ENCODE data around the gene AK8.
A peak's percentile ranks its signal among the peaks of the same experiment; 100 is the strongest.

Gene AK8

GRCh38 chr9:132770770-132771310, 107.2 kb downstream of the AK8 start:
- DNase-seq (ENCODE audit: low spot score), result no peak

GRCh38 chr9:132769906-132770769, 107.9 kb downstream of the AK8 start:
- DNase-seq (ENCODE audit: low spot score), result peak; percentile 84

GRCh38 chr9:132768932-132769905, 108.9 kb downstream of the AK8 start:
- DNase-seq (ENCODE audit: low spot score), result peak; percentile 81

GRCh38 chr9:132763574-132763973, 114.5 kb downstream of the AK8 start:
- DNase-seq (ENCODE audit: low spot score), result no peak

- DNase-seq (ENCODE audit: low spot score), result no peak
Measured at GRCh38 chr9:132762896-132763295, 115.2 kb downstream of the AK8 start.

- no peak for DNase-seq (ENCODE audit: low spot score)
Measured at GRCh38 chr9:132761602-132762001, 116.5 kb downstream of the AK8 start.

- no peak for DNase-seq (ENCODE audit: low spot score)
Measured at GRCh38 chr9:132760057-132760456, 118.0 kb downstream of the AK8 start.

GRCh38 chr9:132757016-132757415, 121.1 kb downstream of the AK8 start:
- no peak for DNase-seq (ENCODE audit: low spot score)

- DNase-seq (ENCODE audit: low spot score), result no peak
Measured at GRCh38 chr9:132756214-132756845, 121.8 kb downstream of the AK8 start.

- DNase-seq (ENCODE audit: low spot score), result no peak
Measured at GRCh38 chr9:132755096-132755495, 123.0 kb downstream of the AK8 start.

- no peak for DNase-seq (ENCODE audit: low spot score)
Measured at GRCh38 chr9:132754236-132754635, 123.8 kb downstream of the AK8 start.

GRCh38 chr9:132753593-132753880, 124.5 kb downstream of the AK8 start:
- DNase-seq (ENCODE audit: low spot score), result no peak

GRCh38 chr9:132752877-132753592, 125.0 kb downstream of the AK8 start:
- no peak for DNase-seq (ENCODE audit: low spot score)

GRCh38 chr9:132750668-132751067, 127.4 kb downstream of the AK8 start:
- peak; percentile 34 for DNase-seq (ENCODE audit: low spot score)

GRCh38 chr9:132749306-132749705, 128.8 kb downstream of the AK8 start:
- peak; percentile 57 for DNase-seq (ENCODE audit: low spot score)

GRCh38 chr9:132748450-132748849, 129.6 kb downstream of the AK8 start:
- DNase-seq (ENCODE audit: low spot score), result no peak

GRCh38 chr9:132745756-132746709, 132.1 kb downstream of the AK8 start:
- DNase-seq (ENCODE audit: low spot score), result peak; percentile 51

GRCh38 chr9:132744881-132745755, 133.0 kb downstream of the AK8 start:
- peak; percentile 68 for DNase-seq (ENCODE audit: low spot score)

GRCh38 chr9:132743931-132744479, 134.1 kb downstream of the AK8 start:
- peak; percentile 55 for DNase-seq (ENCODE audit: low spot score)
